Activated naive CD8-positive, alpha-beta T cell (primary cell): Measurements from ENCODE around the gene BUD13.
"Not testable (repeated sequence)": the region's sequence is repeated elsewhere in the genome, so short reads cannot be mapped to it uniquely, and the experiment has no call there.

Experiments used
- H3K27ac Mint-ChIP-seq: one replicate; pipeline ENCODE4 v1.8.0; 2021; ENCODE audit warnings: mixed read lengths
- H3K27me3 Mint-ChIP-seq: one replicate; pipeline ENCODE4 v1.8.0; 2021; ENCODE audit warnings: mixed read lengths
- H3K36me3 Mint-ChIP-seq: one replicate; pipeline ENCODE4 v1.8.0; 2021; ENCODE audit warnings: mixed read lengths
- H3K4me1 Mint-ChIP-seq: one replicate; pipeline ENCODE4 v1.8.0; 2021; ENCODE audit warnings: low read depth, mixed read lengths
- H3K4me3 Mint-ChIP-seq: one replicate; pipeline ENCODE4 v1.8.0; 2021; ENCODE audit warnings: mild to moderate bottlenecking, mixed read lengths
- H3K9me3 Mint-ChIP-seq: one replicate; pipeline ENCODE4 v1.8.0; 2021; ENCODE audit warnings: low read depth, mixed read lengths

BUD13 gene

GRCh38 chr11:116772443-116773202 is at the start of gene BUD13:
Gene BUD13 (minus strand): TSS chr11:116772987. CDS start chr11:116772964, 23 bp downstream.
- Mint-ChIP-seq H3K4me1 (peaks cover 50% of the 10 kb centered on the region), H3K27me3 (no peaks in the 10 kb centered on the region), H3K4me3 (peak within 1 kb of the TSS; percentile 100)

GRCh38 chr11:116822575-116822974 is 49.8 kb upstream of the BUD13 start:
- H3K4me1 Mint-ChIP-seq: no peaks in the 10 kb centered on the region
- H3K36me3 Mint-ChIP-seq: no peaks in the 10 kb centered on the region
- no peaks in the 10 kb centered on the region for H3K27me3 Mint-ChIP-seq
- H3K4me3 Mint-ChIP-seq: no peak overlapping the region
- no peak overlapping the region for H3K27ac Mint-ChIP-seq
- H3K9me3 Mint-ChIP-seq: no peaks in the 10 kb centered on the region

More at GRCh38 chr11:116772443-116773202, at the start of gene BUD13:
- Mint-ChIP-seq H3K27ac (peak within 1 kb of the TSS; percentile 99), H3K9me3 (no peaks in the 10 kb centered on the region), H3K36me3 (peaks cover 11% of the 10 kb centered on the region)

DNA sequence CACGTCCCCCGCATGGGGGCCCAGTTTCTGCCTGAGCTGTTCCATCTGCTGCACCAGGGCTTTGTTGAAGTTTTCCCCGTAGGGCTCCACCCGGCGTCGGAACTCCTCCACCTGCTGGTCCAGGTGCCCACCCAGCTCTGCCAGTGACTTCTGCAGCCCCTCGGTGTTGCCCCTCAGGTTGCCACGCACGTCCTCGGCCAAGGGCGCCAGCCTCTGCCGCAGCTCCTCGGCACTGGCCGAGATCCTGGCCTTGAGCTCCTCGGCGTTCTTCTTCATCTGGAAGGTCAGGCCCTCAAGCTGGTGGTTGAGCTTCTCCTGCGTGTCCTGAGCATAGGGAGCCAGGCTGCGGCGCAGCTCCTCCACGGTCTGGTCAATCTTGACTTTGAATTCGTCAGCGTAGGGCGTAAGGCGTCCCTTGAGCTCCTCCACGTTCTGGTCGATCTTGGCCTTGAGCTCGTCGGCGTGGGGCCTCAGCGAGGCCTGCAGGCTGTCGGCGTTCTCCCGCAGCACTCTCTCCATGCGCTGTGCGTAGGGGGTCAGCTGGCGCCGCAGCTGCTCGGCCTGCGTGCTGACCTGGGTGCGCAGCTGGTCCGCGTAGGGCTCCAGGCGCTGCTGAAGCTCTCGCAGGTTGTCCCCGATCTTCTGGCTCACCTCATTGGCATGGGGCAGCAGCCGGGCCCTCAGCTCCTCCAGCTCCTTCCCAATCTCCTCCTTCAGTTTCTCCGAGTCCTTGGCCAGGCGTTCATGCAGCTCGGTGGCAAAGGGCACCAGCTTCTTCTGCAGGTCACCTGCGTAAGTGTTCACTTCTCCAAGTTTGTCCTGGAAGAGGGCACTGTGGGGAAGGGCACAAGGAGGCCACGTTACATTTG is 48.5 kb upstream of the BUD13 start:
- Mint-ChIP-seq H3K9me3 (no peaks in the 10 kb centered on the region), H3K36me3 (no peaks in the 10 kb centered on the region), H3K4me3 (no peak overlapping the region), H3K27me3 (no peaks in the 10 kb centered on the region), H3K4me1 (no peaks in the 10 kb centered on the region), H3K27ac (no peak overlapping the region)

DNA sequence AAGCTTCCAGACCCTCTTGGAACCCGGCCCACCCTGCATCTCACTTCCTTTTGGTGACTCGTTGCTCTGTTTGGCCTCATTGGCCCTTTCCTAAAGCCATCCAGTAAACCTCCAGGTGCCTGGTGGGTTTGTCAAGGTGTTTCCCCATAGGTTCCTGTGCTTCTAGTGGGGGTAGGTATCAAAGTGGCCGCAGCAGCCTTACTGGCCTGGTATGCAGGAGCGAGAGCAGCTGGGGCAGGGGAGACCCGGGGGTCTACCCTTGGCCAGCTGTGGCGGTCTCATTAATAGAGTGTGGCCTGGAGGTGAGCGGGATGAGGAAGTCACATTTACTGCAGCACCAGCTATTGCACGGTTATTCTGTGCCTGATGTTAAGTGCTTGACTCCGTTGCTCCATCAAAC is 46.3 kb upstream of the BUD13 start:
- Mint-ChIP-seq H3K4me3 (no peak overlapping the region), H3K27me3 (no peaks in the 10 kb centered on the region), H3K4me1 (no peaks in the 10 kb centered on the region), H3K27ac (no peak overlapping the region), H3K9me3 (no peaks in the 10 kb centered on the region), H3K36me3 (no peaks in the 10 kb centered on the region)

- Mint-ChIP-seq H3K4me1 (no peaks in the 10 kb centered on the region), H3K27ac (no peak overlapping the region), H3K9me3 (no peaks in the 10 kb centered on the region), H3K36me3 (no peaks in the 10 kb centered on the region), H3K27me3 (no peaks in the 10 kb centered on the region), H3K4me3 (no peak overlapping the region)
Observed at GRCh38 chr11:116814502-116814901, 41.7 kb upstream of the BUD13 start.

GRCh38 chr11:116813781-116814471 is 41.1 kb upstream of the BUD13 start:
- no peak overlapping the region for H3K27ac Mint-ChIP-seq
- no peaks in the 10 kb centered on the region for H3K27me3 Mint-ChIP-seq
- no peaks in the 10 kb centered on the region for H3K36me3 Mint-ChIP-seq
- no peaks in the 10 kb centered on the region for H3K9me3 Mint-ChIP-seq
- no peak overlapping the region for H3K4me3 Mint-ChIP-seq
- no peaks in the 10 kb centered on the region for H3K4me1 Mint-ChIP-seq

DNA sequence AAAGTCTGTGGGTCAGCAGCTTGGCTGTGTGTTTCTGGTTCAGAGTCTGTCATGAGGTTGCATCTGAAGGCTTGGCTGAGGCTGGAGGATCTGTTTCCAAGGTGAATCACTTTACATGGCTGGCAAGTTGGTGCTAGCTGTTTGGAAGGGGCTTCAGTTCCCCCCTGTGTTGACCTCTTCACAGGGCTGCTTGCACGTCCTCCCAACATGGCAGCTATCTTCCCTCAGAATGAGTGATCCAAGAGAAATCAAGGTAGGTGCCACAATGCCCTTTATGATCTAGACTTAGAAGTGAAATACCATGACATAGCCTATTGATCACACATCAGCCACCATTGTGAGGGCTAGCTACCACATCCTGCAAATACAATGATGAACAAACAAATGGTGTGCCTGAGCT is 40.4 kb upstream of the BUD13 start:
- H3K4me3 Mint-ChIP-seq: no peak overlapping the region
- H3K27me3 Mint-ChIP-seq: no peaks in the 10 kb centered on the region
- H3K36me3 Mint-ChIP-seq: no peaks in the 10 kb centered on the region
- H3K4me1 Mint-ChIP-seq: no peaks in the 10 kb centered on the region
- H3K27ac Mint-ChIP-seq: no peak overlapping the region
- no peaks in the 10 kb centered on the region for H3K9me3 Mint-ChIP-seq

DNA sequence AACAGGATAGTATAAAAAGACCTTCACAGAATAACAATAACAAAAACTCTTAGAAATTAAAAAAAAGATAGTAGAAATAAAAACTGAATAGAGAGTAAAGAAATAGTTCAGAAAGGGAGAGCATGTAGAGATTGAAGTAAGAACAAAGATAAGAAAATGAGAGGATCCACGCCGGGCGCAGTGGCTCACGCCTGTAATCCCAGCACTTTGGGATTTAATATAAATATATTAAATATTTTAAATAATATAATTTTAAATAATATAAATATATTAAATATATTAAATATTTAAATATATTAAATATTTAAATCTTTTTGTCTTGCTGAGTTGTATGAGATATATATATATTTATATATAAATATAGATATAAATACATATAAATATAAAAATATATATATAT is 39.3 kb upstream of the BUD13 start:
- Mint-ChIP-seq H3K4me3 (no peak overlapping the region), H3K27ac (no peak overlapping the region), H3K36me3 (no peaks in the 10 kb centered on the region), H3K27me3 (no peaks in the 10 kb centered on the region), H3K4me1 (no peaks in the 10 kb centered on the region), H3K9me3 (no peaks in the 10 kb centered on the region)

DNA sequence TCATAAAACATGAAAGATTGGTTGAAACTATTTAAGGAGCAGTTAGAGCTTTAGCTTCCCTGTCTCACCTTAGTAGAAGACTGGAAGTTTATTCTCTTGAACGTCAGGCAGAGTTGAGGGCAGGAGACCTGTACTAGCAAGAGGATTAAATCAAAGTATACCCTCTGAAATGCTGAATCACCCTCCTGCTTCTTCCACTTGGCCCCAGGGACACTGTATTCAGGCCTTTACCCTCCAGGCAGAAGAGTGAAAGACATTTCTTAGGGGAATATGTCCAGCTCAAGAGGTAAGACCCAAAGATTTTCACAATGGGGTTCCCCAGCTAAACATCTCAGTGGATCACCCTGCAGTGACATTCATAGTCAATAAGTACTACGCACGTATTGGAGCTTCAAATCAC is 38.4 kb upstream of the BUD13 start:
- Mint-ChIP-seq H3K27ac (no peak overlapping the region), H3K4me3 (no peak overlapping the region), H3K27me3 (no peaks in the 10 kb centered on the region), H3K36me3 (no peaks in the 10 kb centered on the region), H3K4me1 (no peaks in the 10 kb centered on the region), H3K9me3 (no peaks in the 10 kb centered on the region)

GRCh38 chr11:116808262-116809175 is 35.7 kb upstream of the BUD13 start:
- Mint-ChIP-seq H3K4me1 (no peaks in the 10 kb centered on the region), H3K27ac (no peak overlapping the region), H3K36me3 (no peaks in the 10 kb centered on the region), H3K27me3 (no peaks in the 10 kb centered on the region), H3K9me3 (no peaks in the 10 kb centered on the region), H3K4me3 (no peak overlapping the region)

- H3K27ac Mint-ChIP-seq: no peak overlapping the region
- no peaks in the 10 kb centered on the region for H3K4me1 Mint-ChIP-seq
Observed at GRCh38 chr11:116807601-116808261, 34.9 kb upstream of the BUD13 start.

GRCh38 chr11:116804001-116804400 is 31.2 kb upstream of the BUD13 start:
- Mint-ChIP-seq H3K36me3 (no peaks in the 10 kb centered on the region), H3K4me1 (no peaks in the 10 kb centered on the region), H3K27ac (no peak overlapping the region), H3K9me3 (no peaks in the 10 kb centered on the region), H3K4me3 (no peak overlapping the region), H3K27me3 (peaks cover 5% of the 10 kb centered on the region)

More at GRCh38 chr11:116807601-116808261, 34.9 kb upstream of the BUD13 start:
- no peak overlapping the region for H3K4me3 Mint-ChIP-seq
- H3K36me3 Mint-ChIP-seq: no peaks in the 10 kb centered on the region
- H3K27me3 Mint-ChIP-seq: no peaks in the 10 kb centered on the region
- H3K9me3 Mint-ChIP-seq: no peaks in the 10 kb centered on the region

DNA sequence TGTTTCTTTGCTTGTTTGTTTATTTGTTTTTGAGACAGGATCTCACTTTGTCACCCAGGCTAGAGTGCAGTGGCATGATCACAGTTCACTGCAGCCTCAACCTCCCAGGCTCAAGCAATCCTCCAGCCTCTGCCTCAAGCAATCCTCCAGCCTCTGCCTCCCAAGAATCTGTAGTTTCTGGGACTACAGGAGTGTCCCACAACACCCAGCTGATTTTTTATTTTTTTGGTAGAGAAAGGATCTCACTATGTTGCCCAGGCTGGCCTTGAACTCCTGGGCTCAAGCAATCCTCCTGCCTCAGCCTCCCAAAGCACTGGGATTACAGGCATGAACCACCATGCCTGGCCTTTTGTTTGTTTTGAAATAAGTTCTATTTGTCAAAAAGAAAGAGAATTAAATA is 28.9 kb upstream of the BUD13 start:
- H3K9me3 Mint-ChIP-seq, H3K36me3 Mint-ChIP-seq, H3K4me3 Mint-ChIP-seq, H3K27ac Mint-ChIP-seq, H3K27me3 Mint-ChIP-seq, H3K4me1 Mint-ChIP-seq: not testable (repeated sequence)

DNA sequence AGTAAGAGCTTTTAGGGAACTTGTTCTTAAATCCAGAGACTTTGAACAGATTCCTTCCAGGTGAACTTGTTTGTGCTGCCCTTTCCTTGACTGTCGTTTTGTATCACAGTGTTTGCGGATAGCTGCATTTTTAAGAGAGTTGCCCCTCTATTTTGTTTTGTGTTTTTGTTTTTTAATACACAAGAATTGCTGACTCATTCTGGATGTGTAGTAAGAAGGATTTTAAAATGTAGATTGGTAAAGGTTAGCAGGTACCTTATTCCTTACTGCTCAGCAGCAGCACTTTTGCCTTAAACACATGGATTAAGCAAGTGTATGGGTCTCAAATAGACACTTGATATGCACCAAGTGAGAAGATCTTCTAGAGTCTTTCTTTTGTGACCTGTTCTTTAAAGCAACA is 27.8 kb upstream of the BUD13 start:
- Mint-ChIP-seq H3K4me1 (no peaks in the 10 kb centered on the region), H3K9me3 (no peaks in the 10 kb centered on the region), H3K27me3 (peaks cover 5% of the 10 kb centered on the region), H3K36me3 (no peaks in the 10 kb centered on the region), H3K4me3 (no peak overlapping the region), H3K27ac (no peak overlapping the region)
